Upper lobe of left lung (tissue), 4 donors: ENCODE measurements around the gene HCAR2.
"Not testable (repeated sequence)": the region's sequence is repeated elsewhere in the genome, so short reads cannot be mapped to it uniquely, and the experiment has no call there.

Source experiments
- CTCF ChIP-seq, 6 experiments: fragments of 450-650 bp in 4 of 6; fragments of 200-600 bp in 2 of 6; sonication (generic) in 2 of 6; IDR thresholded peaks; one replicate each; pipeline ENCODE4 v1.5.1; 2016 to 2019; ENCODE audit warnings: antibody characterized with exemption in 6 of 6
- POLR2A ChIP-seq, 4 donors: fragments of 450-650 bp; IDR thresholded peaks; one replicate each; pipeline ENCODE4 v1.5.1; 2016 to 2017; ENCODE audit warnings: antibody characterized with exemption in 4 of 4, mild to moderate bottlenecking in 2 of 4

- not testable (repeated sequence) for TF ChIP-seq CTCF, POLR2A (IDR thresholded peaks at IDR 0.05)
These were observed 47.8 kb upstream of the HCAR2 start for GRCh38 chr12:122750781-122751515.
